Upper lobe of left lung (tissue), 6 donors: ENCODE measurements around the gene ETNPPL. TPM values are rescaled to one million over a fixed set of nuclear protein-coding genes. Genes with fewer than 3 reads are reported as not detected.

Experiments
- ATAC-seq, 2 donors: fragments of 200-7000 bp; cut with Tn5 transposase; one replicate each; pipeline ENCODE4 v1.9.1; 2022; ENCODE audit warnings: mild to moderate bottlenecking in 2 of 2, moderate library complexity in 2 of 2; ENCODE audit not compliant: low FRiP score in 2 of 2
- DNase-seq, 2 donors: peaks; one replicate each; pipeline ENCODE4 v3.0.0-alpha.2; 2019 to 2020
- H3K27ac ChIP-seq, 4 donors: fragments of 200-600 bp; sonication (generic); one replicate each; pipeline ENCODE4 v1.5.1; 2016 to 2019
- H3K27me3 ChIP-seq, 4 donors: fragments of 200-600 bp; sonication (generic); one replicate each; pipeline ENCODE4 v1.5.1; 2017 to 2019
- H3K36me3 ChIP-seq, 4 donors: fragments of 200-600 bp; sonication (generic); one replicate each; pipeline ENCODE4 v1.5.1; 2016 to 2019
- H3K4me1 ChIP-seq, 4 donors: fragments of 200-600 bp; sonication (generic); one replicate each; pipeline ENCODE4 v1.5.1; 2018 to 2019
- H3K4me3 ChIP-seq, 4 donors: fragments of 200-600 bp; sonication (generic); one replicate each; pipeline ENCODE4 v1.5.1; 2017 to 2019; ENCODE audit warnings: mild to moderate bottlenecking in 2 of 4, moderate library complexity in 1 of 4
- H3K9me3 ChIP-seq, 4 donors: fragments of 200-600 bp; sonication (generic); one replicate each; pipeline ENCODE4 v1.5.1; 2018 to 2019
- EP300 ChIP-seq, 4 donors: sonication (generic); formaldehyde crosslinking; IDR thresholded peaks; one replicate each; pipeline ENCODE4 v1.5.1; 2017; ENCODE audit warnings: antibody characterized with exemption in 4 of 4, control low read depth in 2 of 4
- POLR2A ChIP-seq, 4 donors: fragments of 450-650 bp; IDR thresholded peaks; one replicate each; pipeline ENCODE4 v1.5.1; 2016 to 2017; ENCODE audit warnings: antibody characterized with exemption in 4 of 4, mild to moderate bottlenecking in 2 of 4
- POLR2AphosphoS5 ChIP-seq, 2 donors: sonication (generic); formaldehyde crosslinking; IDR thresholded peaks; one replicate each; pipeline ENCODE4 v1.5.1; 2017; ENCODE audit warnings: antibody characterized with exemption in 2 of 2
- WGBS, 2 donors: methylation state at CpG; one replicate each; pipeline ENCODE4 v1.1.5; 2017 to 2018; 5-methylcytosine and 5-hydroxymethylcytosine counted together
- total RNA-seq, 6 donors: library from RNA; depleted of rRNA in 4 of 6; stranded (reverse); fragments of >200 nt in 4 of 6; gene quantifications; one replicate each; pipeline versions ENCODE4 v1.1.0 to v1.2.1, GENCODE V29; 2016 to 2021
- TF ChIP-seq, protein P1 (sequence below), 6 experiments: fragments of 450-650 bp in 4 of 6; fragments of 200-600 bp in 2 of 6; sonication (generic) in 2 of 6; IDR thresholded peaks; one replicate each; pipeline ENCODE4 v1.5.1; 2016 to 2019; ENCODE audit warnings: antibody characterized with exemption in 6 of 6
- donor health status: DM: no; HTN: no; CAD: no; lungs with moderate emphysema.
- donor health status: DM: no; HTN: yes; CAD: no; lungs with severe emphysema.

Gene ETNPPL
- total RNA-seq, 6 donors from 2014 or later = not detected

DNA sequence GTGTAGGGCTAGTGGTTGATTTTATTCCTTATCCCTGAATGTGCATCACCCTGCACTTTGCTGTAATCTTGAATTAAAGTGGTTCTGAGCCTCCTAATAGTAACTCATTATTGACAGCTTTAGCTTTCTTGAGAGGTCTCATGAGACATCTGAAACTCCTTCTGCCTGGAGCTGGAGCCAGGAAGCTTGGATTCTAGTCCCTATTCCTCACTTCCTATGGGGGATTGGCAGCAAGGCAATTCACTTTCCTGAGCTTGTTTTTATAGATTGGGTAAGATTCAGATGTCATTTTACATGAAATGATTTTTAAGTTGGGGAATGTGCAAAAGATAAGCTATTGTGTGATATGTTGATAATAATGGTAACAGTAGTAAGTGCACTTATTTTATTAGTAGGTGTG is 17.1 kb upstream of the ETNPPL start:
- no peaks in the 10 kb centered on the region for H3K9me3 ChIP-seq
- no peak for TF ChIP-seq POLR2AphosphoS5 (IDR thresholded peaks at IDR 0.05)
- no peak for TF ChIP-seq EP300 (IDR thresholded peaks at IDR 0.05)
- TF ChIP-seq, protein P1, sequence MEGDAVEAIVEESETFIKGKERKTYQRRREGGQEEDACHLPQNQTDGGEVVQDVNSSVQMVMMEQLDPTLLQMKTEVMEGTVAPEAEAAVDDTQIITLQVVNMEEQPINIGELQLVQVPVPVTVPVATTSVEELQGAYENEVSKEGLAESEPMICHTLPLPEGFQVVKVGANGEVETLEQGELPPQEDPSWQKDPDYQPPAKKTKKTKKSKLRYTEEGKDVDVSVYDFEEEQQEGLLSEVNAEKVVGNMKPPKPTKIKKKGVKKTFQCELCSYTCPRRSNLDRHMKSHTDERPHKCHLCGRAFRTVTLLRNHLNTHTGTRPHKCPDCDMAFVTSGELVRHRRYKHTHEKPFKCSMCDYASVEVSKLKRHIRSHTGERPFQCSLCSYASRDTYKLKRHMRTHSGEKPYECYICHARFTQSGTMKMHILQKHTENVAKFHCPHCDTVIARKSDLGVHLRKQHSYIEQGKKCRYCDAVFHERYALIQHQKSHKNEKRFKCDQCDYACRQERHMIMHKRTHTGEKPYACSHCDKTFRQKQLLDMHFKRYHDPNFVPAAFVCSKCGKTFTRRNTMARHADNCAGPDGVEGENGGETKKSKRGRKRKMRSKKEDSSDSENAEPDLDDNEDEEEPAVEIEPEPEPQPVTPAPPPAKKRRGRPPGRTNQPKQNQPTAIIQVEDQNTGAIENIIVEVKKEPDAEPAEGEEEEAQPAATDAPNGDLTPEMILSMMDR (IDR thresholded peaks at IDR 0.05) = no peak
- TF ChIP-seq POLR2A (IDR thresholded peaks at IDR 0.05) = no peak
- ATAC-seq = no peak
- no peak for DNase-seq
- no peaks in the 10 kb centered on the region for H3K36me3 ChIP-seq
- no peak overlapping the region for H3K27ac ChIP-seq
- H3K4me3 ChIP-seq = no peak overlapping the region
- no peaks in the 10 kb centered on the region for H3K4me1 ChIP-seq
- H3K27me3 ChIP-seq = no peaks in the 10 kb centered on the region

GRCh38 chr4:108777388-108777787 is 14.5 kb upstream of the ETNPPL start:
- H3K4me3 ChIP-seq = no peak overlapping the region
- TF ChIP-seq EP300 (IDR thresholded peaks at IDR 0.05) = no peak
- ATAC-seq = peak in 1 of 2 donors; percentile 39
- no peak overlapping the region for H3K27ac ChIP-seq
- H3K36me3 ChIP-seq = no peaks in the 10 kb centered on the region
- no peaks in the 10 kb centered on the region for H3K9me3 ChIP-seq
- no peaks in the 10 kb centered on the region for H3K27me3 ChIP-seq
- DNase-seq = no peak
- no peaks in the 10 kb centered on the region for H3K4me1 ChIP-seq
- 75 to 82% methylated on average over 2 of the region's 2 CpGs for WGBS, 2 donors

- DNase-seq = no peak
- H3K9me3 ChIP-seq = no peaks in the 10 kb centered on the region
- H3K36me3 ChIP-seq = no peaks in the 10 kb centered on the region
- no peak overlapping the region for H3K27ac ChIP-seq
- no peak overlapping the region for H3K4me3 ChIP-seq
- no peaks in the 10 kb centered on the region for H3K27me3 ChIP-seq
- H3K4me1 ChIP-seq = no peaks in the 10 kb centered on the region
- no peak for ATAC-seq
- WGBS, 2 donors = 55 to 66% methylated on average over 5 of the region's 5 CpGs
- TF ChIP-seq, protein P1 (IDR thresholded peaks at IDR 0.05) = no peak
- no peak for TF ChIP-seq EP300 (IDR thresholded peaks at IDR 0.05)
- no peak for TF ChIP-seq POLR2A (IDR thresholded peaks at IDR 0.05)
- TF ChIP-seq POLR2AphosphoS5 (IDR thresholded peaks at IDR 0.05) = no peak
Measured at GRCh38 chr4:108775921-108776320, 13.1 kb upstream of the ETNPPL start.

- Histone ChIP-seq H3K27ac (no peak overlapping the region), H3K27me3 (no peaks in the 10 kb centered on the region), H3K36me3 (no peaks in the 10 kb centered on the region), H3K4me3 (no peak overlapping the region), H3K9me3 (no peaks in the 10 kb centered on the region), H3K4me1 (no peaks in the 10 kb centered on the region)
- no peak for TF ChIP-seq POLR2AphosphoS5 (IDR thresholded peaks at IDR 0.05)
- TF ChIP-seq POLR2A (IDR thresholded peaks at IDR 0.05) = no peak
- TF ChIP-seq EP300 (IDR thresholded peaks at IDR 0.05) = no peak
- TF ChIP-seq, protein P1 (IDR thresholded peaks at IDR 0.05) = peak in 1 of 6 experiments; percentile 23
- 56 to 63% methylated on average over 5 of the region's 5 CpGs for WGBS, 2 donors
- ATAC-seq (peak in 1 of 2 donors; percentile 65), DNase-seq (peak in 1 of 2 donors; percentile 63)
Measured at GRCh38 chr4:108774809-108775530, 12.1 kb upstream of the ETNPPL start.

DNA sequence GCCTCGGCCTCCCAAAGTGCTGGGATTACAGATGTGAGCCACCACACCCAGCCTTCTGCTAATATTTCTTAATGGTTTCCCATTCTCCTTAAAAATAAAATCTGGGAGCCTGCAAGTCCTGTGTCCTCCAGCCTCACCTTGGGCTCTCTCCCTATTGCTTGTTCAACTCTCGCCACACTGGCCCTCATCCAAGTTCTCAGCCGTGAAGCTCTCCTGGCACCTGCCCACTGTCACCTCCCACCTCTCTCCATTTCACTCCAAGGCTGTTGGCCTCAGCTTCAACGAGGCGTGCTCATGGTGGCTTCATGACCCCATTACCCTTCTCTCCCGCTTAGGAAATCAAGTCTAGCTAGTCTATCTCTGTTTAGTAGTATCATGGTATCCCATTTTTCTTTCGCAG is 9.5 kb upstream of the ETNPPL start:
- no peaks in the 10 kb centered on the region for H3K9me3 ChIP-seq
- no peaks in the 10 kb centered on the region for H3K27me3 ChIP-seq
- no peaks in the 10 kb centered on the region for H3K36me3 ChIP-seq
- no peak overlapping the region for H3K27ac ChIP-seq
- TF ChIP-seq EP300 (IDR thresholded peaks at IDR 0.05) = no peak
- ATAC-seq (no peak), DNase-seq (no peak)
- no peak overlapping the region for H3K4me3 ChIP-seq
- WGBS, 2 donors = 84 to 85% methylated on average over 7 of the region's 7 CpGs
- no peaks in the 10 kb centered on the region for H3K4me1 ChIP-seq

DNA sequence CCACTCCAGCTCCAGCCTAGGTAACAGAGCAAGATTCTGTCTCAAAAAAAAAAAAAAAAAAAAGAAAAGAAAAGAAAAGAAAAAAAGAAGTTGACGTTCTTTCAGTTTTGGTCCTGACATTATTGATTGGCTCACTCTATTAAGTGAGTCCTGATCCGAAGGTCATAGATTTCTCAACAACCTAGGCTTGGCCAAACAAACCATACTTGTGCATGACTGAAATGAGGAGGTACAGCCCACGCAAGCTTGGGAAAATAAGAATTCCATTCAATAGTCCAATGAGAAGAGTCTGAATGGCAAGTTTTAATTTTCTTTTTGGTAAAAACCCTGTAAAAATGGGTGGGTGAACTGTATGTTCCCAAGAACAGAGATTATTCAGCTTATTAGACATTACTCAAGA is 3.2 kb upstream of the ETNPPL start:
- ATAC-seq (no peak), DNase-seq (no peak)
- H3K4me3 ChIP-seq = no peak overlapping the region
- peaks cover 0 to 10% (median 5%) of the 10 kb centered on the region in 4 donors for H3K27me3 ChIP-seq
- 87 to 90% methylated on average over 3 of the region's 3 CpGs for WGBS, 2 donors
- H3K36me3 ChIP-seq = no peaks in the 10 kb centered on the region
- H3K9me3 ChIP-seq = peaks cover 0 to 6% (median 4%) of the 10 kb centered on the region in 4 donors
- peaks cover 11 to 15% (median 13%) of the 10 kb centered on the region in 4 donors for H3K4me1 ChIP-seq
- H3K27ac ChIP-seq = no peak overlapping the region
- TF ChIP-seq, protein P1 (IDR thresholded peaks at IDR 0.05) = no peak
- TF ChIP-seq EP300 (IDR thresholded peaks at IDR 0.05) = no peak
- TF ChIP-seq POLR2AphosphoS5 (IDR thresholded peaks at IDR 0.05) = no peak
- no peak for TF ChIP-seq POLR2A (IDR thresholded peaks at IDR 0.05)
